HG02852 (cell line): Measurements from ENCODE around the gene SPEM3.

Source experiments
- ATAC-seq: cut with Tn5 transposase; IDR thresholded peaks from one replicate; pipeline ENCODE4 v1.9.1; 2021; ENCODE audit warnings: mild to moderate bottlenecking, moderate library complexity; ENCODE audit not compliant: unreplicated experiment

Gene SPEM3

DNA sequence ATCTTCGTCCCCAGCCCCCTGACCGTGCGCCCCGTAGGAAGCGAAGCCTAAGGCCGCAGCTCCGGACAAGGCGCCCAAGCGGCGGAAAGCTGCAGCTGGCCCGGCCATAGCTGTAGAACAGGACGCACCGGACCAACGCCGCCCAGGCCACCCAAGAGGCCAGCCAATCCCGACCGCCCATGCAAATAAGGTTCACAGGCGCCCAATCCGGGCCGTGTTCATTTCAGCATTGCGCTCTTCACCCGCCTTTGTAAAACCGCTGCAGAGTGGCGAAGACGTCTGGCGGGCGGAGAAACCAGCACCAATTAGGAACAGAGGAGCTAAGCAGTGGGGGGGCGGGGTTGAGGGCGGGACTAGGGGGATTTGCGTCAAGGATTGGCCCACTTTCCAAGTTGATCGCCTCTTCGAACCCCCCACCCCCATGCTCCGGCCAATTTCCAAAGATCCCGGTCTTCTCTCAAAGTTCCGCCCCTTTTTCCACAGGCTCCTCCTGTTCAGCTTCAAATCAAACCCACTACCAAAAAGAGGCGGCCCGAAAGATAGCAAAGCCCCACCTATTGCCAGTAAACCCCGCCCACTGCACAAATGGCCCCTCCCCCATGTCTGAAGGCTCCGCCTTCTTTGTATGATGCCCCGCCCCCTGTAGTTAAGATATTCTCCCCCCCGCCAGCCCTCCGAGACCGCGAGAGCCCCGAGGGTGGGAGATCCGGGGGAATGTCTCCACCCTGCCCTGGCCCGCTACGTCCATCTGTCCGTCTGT, 24.5 kb upstream of the SPEM3 start, which contains the start of gene TMEM256:
TSS of gene TMEM256 (minus strand) at position 121 of the 760 bp plus-strand sequence. CDS start at position 108, 13 bp downstream.
- ATAC-seq = peak; percentile 93

DNA sequence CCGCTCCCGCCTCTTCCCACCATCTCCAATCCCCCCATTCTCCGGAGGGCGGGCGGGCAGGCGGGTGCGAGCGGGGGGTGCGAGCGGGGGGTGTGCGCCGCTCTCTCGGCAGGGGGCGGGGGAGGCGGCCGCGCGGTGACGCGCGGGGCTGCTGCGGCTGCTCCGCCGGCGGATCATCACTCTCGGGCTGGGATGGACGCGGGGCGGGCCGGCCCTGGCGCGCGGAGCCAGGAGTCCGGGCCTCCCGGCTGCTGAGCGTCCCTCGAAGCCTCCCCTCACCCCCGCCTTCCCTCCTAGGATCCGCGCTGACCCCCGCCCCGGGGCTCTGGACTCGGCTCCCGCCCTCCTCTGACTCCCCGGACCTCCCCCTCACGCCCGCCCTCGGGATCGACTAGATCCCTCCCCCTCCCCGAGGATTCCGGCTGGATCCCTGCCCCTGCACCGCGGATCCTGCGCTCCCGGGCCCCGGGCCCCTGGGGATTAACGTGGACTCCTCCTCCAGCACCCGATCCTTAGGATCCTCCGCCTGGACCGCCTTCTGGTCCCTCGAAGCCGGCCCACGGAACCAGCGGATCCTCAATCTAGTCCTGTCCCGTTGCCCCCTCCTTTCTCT, 23.8 kb upstream of the SPEM3 start:
- ATAC-seq = peak; percentile 2

DNA sequence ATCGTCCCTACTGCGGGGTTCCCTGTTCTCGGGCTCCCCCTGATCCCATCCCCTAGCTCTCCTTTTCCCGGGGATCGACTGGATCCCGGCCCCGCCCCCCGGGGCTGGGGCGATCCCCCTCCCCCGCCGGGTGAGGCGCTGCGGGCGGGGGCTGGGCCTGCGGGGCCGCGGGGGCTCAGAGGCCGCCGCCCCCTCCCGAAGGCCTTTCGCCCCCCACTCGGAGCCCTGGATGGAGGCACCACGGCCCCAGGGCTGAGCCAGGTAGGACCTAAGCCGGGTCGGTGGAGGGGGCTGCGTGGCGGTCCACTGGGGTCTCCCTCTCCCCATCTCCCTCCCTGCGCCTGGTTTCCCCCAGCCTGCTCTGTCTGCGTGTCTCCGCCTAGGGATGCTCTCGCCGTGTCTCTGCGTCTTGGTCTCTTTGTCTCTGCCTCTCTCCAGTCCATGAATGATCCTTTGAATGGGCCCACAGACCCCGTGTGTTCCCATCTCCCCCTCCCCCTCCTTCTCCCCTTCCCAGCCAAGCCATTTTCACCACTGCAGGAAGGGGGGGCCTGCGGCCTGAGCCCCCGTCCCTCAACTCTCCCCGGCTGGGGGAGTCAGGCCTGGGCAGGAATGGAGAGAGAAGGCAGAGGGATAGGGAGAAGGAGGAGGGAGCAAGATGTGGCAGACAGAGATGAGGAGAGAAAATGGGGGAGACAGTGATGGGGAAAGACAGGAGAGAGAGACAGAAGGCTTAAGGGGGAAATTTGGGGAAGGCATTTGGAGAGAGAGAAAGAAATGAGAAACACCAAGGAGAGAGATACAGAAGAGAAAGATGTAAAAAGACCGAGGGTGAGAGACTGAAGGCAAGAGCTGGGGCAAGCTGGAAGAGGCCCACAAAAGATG, 23.1 kb upstream of the SPEM3 start:
- no peak for ATAC-seq

DNA sequence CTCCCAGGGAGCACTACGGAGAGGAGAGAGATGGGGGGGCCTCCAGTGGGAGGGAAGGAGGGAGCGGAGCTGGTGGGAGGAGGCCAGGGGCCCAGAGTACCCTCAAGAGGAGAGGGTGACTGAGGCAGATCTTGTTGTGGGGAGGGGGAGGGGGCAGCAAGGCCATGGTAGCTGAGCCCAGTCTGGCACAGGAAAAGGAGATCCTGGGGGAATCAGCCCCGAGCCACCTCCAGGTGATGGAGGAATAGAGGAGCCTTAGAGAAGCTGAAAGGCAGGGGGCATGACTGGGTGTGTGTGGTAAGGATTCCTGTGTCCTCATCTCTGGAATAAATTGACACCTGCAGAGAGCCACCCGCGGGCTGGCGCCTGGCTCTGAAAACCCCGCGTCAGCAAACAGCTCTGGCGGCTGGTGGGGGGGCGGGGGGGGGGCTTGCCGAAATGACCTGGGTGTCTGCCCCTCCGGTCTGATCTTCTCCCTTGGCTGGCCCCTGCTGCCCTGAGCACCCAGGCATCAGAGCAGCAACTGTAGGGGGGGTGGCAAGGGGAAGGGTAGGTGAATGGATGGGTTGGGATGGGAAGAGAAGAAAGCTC, 22.3 kb upstream of the SPEM3 start:
- no peak for ATAC-seq

DNA sequence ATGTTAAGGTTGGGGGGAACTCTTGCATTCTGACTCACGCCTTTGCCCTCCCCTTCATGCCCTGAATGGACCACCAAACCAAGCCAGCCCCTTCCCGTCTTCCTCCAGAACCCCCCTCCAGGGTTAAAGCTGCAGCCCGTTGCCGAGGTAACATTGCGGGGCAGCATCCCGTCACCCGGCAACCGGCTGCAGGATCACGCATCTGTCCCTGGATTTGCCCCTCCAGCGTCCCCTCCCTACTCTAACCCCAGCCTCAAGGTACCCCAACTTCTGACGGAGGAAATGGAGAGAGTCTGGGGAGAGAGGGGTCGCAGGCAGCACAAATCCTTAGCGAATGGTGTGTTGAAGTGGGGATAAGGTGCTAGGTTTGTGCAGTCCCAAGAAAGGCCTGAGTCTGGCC, 21.6 kb upstream of the SPEM3 start:
- ATAC-seq = no peak

DNA sequence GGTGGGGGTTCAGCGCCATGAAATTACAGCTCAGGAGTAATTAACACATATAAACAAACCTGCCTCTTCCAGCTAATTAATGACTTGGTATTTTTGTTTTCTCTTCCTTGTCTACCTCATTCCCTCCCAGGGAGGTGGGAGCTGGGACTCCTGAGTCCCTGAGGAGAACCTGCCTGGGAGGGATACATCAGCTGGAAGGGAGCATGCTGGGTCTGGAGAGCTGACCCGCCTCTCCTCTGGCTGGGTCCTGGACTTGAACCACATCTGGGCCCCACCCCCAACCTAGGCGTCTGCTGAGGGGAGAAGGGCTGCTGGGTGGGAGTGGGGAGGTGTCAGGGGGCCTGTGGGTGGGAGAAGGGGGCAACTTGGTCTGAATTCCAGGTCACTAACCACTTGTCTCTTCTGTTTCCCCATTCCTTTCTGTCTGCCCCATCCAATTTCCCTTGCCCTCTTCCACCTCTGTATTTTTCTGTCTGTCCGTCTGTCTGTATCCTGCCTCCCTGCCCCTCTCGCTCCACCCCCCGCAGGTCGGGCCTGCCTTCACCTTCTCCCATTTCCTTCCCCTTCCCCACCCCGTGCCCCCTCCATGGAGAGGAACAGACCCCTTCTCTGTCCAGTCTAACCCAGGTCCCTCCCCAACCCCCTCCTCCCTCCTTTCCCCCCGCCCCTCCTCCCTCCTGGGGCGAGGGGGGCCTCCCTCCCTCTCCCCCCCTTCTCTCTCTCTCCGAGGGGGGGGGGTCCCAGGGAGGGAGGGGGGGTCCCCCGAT, 21.0 kb upstream of the SPEM3 start, which contains the start of gene NLGN2:
TSS of gene NLGN2 (plus strand) at position 361 of the 767 bp plus-strand sequence. CDS start 411 bp downstream, outside the sequence.
- no peak for ATAC-seq

DNA sequence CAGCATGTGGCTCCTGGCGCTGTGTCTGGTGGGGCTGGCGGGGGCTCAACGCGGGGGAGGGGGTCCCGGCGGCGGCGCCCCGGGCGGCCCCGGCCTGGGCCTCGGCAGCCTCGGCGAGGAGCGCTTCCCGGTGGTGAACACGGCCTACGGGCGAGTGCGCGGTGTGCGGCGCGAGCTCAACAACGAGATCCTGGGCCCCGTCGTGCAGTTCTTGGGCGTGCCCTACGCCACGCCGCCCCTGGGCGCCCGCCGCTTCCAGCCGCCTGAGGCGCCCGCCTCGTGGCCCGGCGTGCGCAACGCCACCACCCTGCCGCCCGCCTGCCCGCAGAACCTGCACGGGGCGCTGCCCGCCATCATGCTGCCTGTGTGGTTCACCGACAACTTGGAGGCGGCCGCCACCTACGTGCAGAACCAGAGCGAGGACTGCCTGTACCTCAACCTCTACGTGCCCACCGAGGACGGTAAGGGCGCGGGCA, 20.4 kb upstream of the SPEM3 start:
- no peak for ATAC-seq

DNA sequence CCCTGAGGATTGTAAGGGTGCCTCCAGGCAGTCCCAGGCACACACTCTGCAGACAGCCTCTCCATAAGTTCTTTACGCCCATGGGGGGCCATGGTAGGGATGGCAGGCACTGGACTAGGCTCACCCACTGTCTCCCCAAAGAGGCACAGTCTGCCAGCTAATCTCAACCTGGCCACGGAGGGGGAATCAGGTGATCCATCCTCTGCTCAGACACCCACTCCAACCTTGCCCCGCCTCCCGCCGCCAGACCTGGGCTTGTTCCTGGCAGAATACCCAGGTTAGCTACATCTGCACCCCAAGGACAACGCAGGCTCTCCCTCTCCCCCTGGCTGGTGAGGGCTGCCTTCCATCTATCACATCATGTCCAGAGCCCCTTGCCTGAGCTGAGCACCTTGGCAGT, 19.8 kb upstream of the SPEM3 start:
- no peak for ATAC-seq

DNA sequence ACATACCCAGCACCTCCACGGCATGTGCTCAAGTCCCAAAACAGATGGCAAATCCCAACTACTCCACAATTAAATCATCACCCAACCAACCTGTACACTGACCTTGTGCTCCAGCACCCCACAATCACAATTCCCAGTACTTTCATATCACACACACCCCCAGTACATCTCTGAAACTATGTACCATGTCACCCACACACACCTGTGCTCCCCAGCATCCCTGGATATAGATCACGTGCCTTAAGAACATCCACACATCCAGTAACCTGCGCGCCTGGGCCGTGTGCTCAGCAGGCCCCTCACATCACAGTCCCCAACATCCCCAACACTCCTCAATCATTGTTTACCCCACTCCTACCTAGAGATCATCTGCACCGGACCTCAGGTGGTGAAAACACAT, 18.9 kb upstream of the SPEM3 start:
- no peak for ATAC-seq

DNA sequence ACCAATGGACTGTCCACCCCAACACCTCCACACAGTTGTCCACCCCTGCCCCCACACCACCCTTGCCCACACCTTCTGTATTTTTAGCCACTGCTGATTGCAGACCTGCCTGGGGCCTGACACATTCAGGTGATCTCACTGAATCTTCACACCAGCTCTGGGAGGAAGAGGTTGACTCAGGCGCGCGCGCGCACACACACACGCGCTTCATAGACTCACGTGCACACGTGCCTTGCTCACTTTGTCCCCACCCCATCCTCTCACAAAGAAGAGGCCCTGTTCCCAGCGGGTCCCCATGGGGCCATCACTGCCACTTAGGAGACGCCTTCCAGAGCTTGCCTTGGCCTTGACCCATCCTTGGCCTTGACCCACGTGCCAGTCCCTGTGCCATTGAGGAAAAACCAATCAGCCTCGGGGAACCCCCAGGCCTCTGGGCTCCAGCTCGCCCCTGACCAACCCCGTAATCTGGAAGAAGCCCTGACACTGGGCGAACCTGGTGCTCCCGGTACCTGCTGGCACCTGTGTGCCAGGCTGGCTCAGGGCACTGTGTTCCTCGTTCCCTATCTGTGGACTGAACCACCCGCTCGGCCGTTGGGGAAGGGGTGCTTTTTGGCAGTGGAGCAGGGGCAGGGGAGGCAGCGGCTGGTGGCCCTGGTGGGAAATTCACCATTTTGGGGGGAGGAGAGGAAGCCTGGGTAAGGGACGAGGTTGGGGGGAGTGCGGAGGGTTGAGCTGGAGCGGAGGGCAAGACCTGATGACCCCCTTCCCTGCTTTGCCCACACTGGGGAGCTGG, 17.8 kb upstream of the SPEM3 start:
- ATAC-seq = no peak

DNA sequence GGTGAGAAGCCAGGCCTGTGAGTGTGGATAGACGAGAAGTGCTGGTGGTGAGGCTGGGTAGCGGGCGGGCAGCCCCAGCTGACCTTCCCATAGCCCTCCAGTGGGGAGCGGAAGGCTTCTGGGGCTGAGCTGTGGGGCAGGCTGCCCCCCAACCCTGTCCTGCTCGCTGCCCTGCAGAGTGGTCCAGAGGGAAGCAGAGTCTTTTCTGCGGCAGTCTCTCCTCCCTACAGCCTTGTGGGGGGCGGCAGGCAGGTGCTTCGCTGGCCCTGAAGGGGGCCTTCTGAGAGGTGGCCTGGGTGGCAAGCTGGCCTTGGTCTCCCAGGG, 17.3 kb upstream of the SPEM3 start:
- ATAC-seq = no peak

DNA sequence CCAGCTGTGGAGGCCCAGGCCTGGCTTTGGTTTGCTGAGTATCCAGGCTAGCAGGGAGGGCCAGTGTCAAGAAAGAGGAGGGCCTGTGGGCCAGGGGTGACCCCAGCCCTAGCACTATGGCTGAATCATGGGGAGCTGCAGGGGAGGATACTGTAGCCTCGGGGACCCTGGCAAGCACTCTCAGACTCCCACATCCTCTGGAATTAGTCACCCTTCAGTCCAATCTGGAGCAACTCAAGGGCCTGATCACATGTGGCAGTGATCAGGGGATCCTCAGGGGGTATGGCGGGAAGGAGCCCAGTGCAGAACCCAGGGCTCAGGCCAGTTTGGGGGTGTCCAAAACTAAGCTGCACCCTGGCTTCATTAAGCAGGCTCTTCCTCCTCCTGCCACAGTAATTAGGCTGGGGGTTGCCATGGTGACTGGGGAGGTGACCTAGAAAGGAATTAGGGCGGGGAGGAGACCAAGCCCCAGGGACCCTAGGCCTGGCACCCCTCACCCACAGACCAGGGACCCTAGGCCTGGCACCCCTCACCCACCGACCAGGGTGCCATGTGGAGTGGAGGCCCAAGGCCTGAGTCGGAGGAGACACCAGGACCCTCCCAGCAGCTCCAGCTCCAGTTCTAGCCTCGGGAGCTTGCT, 15.2 kb upstream of the SPEM3 start:
- ATAC-seq = no peak

DNA sequence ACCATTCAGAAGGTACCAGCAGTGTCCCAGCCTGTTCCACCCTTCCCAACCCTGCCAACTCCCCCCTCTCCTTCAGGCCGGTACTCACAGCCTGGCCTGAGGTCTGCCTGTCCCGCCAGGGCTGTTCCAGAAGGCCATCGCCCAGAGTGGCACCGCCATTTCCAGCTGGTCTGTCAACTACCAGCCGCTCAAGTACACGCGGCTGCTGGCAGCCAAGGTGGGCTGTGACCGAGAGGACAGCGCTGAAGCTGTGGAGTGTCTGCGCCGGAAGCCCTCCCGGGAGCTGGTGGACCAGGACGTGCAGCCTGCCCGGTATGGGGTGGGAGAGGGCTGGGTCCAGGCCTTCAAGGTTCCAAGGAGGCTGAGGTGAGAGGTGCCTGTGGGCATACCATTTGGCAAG, 13.8 kb upstream of the SPEM3 start:
- ATAC-seq = no peak

DNA sequence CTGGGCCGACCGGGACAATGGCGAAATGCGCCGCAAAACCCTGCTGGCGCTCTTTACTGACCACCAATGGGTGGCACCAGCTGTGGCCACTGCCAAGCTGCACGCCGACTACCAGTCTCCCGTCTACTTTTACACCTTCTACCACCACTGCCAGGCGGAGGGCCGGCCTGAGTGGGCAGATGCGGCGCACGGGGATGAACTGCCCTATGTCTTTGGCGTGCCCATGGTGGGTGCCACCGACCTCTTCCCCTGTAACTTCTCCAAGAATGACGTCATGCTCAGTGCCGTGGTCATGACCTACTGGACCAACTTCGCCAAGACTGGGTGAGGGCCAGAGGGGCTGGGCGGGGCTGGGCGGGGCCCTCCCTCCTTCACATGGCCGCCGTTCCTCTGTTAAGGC, 12.9 kb upstream of the SPEM3 start:
- ATAC-seq = no peak

DNA sequence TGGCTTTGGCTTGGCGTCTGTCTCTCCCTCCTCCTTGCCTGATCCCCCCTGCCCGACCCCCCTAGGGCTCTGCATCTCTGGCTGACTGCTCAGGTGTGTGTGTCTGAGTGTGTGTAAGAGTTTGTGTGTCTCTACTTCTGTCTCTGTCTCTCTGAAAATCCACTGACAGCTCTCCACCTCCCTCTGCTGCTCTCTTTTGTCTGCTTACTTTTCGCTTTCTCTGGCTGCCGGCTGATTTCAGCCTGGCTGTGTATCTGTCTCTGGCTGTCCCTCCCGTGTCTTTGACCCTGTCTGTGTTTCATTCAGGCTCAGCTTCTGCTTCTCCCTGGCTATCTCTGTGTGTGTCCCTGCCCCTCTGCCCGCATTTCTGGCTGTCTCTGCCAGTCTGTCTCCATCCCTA, 12.3 kb upstream of the SPEM3 start:
- no peak for ATAC-seq

DNA sequence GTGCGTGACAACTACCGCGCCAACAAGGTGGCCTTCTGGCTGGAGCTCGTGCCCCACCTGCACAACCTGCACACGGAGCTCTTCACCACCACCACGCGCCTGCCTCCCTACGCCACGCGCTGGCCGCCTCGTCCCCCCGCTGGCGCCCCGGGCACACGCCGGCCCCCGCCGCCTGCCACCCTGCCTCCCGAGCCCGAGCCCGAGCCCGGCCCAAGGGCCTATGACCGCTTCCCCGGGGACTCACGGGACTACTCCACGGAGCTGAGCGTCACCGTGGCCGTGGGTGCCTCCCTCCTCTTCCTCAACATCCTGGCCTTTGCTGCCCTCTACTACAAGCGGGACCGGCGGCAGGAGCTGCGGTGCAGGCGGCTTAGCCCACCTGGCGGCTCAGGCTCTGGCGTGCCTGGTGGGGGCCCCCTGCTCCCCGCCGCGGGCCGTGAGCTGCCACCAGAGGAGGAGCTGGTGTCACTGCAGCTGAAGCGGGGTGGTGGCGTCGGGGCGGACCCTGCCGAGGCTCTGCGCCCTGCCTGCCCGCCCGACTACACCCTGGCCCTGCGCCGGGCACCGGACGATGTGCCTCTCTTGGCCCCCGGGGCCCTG, 11.5 kb upstream of the SPEM3 start:
- no peak for ATAC-seq

DNA sequence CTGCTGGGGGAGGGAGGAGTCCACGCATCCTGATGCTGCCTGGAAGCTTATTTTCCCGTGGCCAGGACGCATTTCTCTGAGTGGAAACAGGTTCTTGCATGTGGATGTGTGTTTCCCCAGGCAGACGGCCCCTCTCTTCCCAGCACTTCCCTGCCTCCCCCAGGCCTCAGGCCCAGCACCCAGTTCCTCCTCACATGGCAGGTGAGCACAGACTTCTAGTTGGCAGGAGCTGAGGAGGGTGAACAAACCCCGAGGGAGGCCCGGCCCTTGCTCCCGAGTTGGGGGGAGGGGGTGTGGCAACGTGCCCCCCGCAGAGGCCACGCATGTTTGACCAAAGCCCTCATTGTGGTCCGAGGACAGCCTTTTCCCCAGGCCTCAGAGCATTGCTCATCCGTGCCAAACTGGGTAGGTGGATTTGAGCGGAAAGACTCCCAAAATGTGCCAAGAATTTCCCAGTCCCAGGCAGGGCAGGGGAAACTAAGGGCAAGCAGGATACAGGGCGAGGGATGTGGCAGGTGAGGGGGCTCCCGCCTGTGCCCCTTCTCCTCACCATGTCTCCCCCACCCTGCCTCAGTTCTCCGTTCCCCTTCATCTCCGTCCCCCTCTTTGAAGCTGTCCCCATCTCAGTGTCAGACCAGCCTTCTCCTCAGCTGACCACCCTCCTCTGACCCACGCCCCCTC, 10.0 kb upstream of the SPEM3 start:
- ATAC-seq = no peak
